IPS DF 6.9 (cell line): ENCODE data around the gene DAPK2.

Experiments used
- DNase-seq: peaks from one replicate; pipeline ENCODE4 v3.0.0-alpha.2; 2013; ENCODE audit warnings: low read depth, low spot score
- H3K27ac ChIP-seq: one replicate; pipeline ENCODE4 v1.5.1; 2013; ENCODE audit warnings: low read length, control low read depth
- H3K27me3 ChIP-seq: 2 replicates; pipeline ENCODE4 v1.6.1; 2013; ENCODE audit warnings: mild to moderate bottlenecking, low read length; ENCODE audit not compliant: control insufficient read depth, insufficient read depth
- H3K36me3 ChIP-seq: 2 replicates; pipeline ENCODE4 v1.6.1; 2013; ENCODE audit warnings: low read length; ENCODE audit not compliant: control insufficient read depth, insufficient read depth
- H3K4me1 ChIP-seq: 2 replicates; pipeline ENCODE4 v1.6.1; 2013; ENCODE audit warnings: low read length; ENCODE audit not compliant: control insufficient read depth, insufficient read depth
- H3K4me3 ChIP-seq: 2 replicates; pipeline ENCODE4 v1.5.1; 2013; ENCODE audit warnings: mild to moderate bottlenecking, low read length
- H3K9me3 ChIP-seq: 2 replicates; pipeline ENCODE4 v1.6.1; 2013; ENCODE audit warnings: low read length, inconsistent platforms; ENCODE audit not compliant: control insufficient read depth, insufficient read depth
- WGBS: extraction: QIAGEN DNeasy Blood & Tissue Kit; methylation state at CpG from one replicate; pipeline ENCODE4 v1.1.7; 2013; ENCODE audit warnings: mixed read lengths, missing lambda C conversion rate; ENCODE audit not compliant: insufficient read length, insufficient coverage; 5-methylcytosine and 5-hydroxymethylcytosine counted together

DAPK2 gene

GRCh38 chr15:63986185-63986680, 60.1 kb downstream of the DAPK2 start:
- Histone ChIP-seq H3K4me1 (no peaks in the 10 kb centered on the region; the same call in 1 of the 2 replicates), H3K4me3 (no peak overlapping the region), H3K27me3 (no peaks in the 10 kb centered on the region), H3K27ac (no peak overlapping the region), H3K9me3 (no peaks in the 10 kb centered on the region), H3K36me3 (no peaks in the 10 kb centered on the region)
- DNase-seq: no peak
- WGBS: no CpG with 5 or more reads among the region's 6 CpGs

GRCh38 chr15:63985221-63986184, 60.8 kb downstream of the DAPK2 start:
- no peaks in the 10 kb centered on the region for H3K9me3 ChIP-seq
- H3K4me3 ChIP-seq: no peak overlapping the region
- no peaks in the 10 kb centered on the region; the same call in 1 of the 2 replicates for H3K4me1 ChIP-seq
- H3K36me3 ChIP-seq: no peaks in the 10 kb centered on the region
- DNase-seq: no peak
- WGBS: no CpG with 5 or more reads among the region's 17 CpGs
- H3K27ac ChIP-seq: no peak overlapping the region
- H3K27me3 ChIP-seq: no peaks in the 10 kb centered on the region

- no peak overlapping the region for H3K27ac ChIP-seq
- no peaks in the 10 kb centered on the region for H3K27me3 ChIP-seq
- no peak overlapping the region for H3K4me3 ChIP-seq
- no CpG with 5 or more reads among the region's 3 CpGs for WGBS
- H3K36me3 ChIP-seq: no peaks in the 10 kb centered on the region
- no peaks in the 10 kb centered on the region for H3K9me3 ChIP-seq
- no peak for DNase-seq
- no peaks in the 10 kb centered on the region; the same call in 1 of the 2 replicates for H3K4me1 ChIP-seq
Observed at GRCh38 chr15:63984331-63984730, 62.0 kb downstream of the DAPK2 start.

- Histone ChIP-seq H3K27me3 (no peaks in the 10 kb centered on the region), H3K36me3 (no peaks in the 10 kb centered on the region), H3K9me3 (no peaks in the 10 kb centered on the region), H3K4me1 (no peaks in the 10 kb centered on the region; the same call in 1 of the 2 replicates), H3K4me3 (no peak overlapping the region), H3K27ac (no peak overlapping the region)
- no CpG with 5 or more reads among the region's 19 CpGs for WGBS
- DNase-seq: peak; percentile 13
Observed at GRCh38 chr15:63983061-63983711, 63.1 kb downstream of the DAPK2 start.

GRCh38 chr15:63982381-63982854, 63.9 kb downstream of the DAPK2 start:
- DNase-seq: no peak
- WGBS: no CpG with 5 or more reads among the region's 7 CpGs
- Histone ChIP-seq H3K27ac (no peak overlapping the region), H3K4me3 (no peak overlapping the region), H3K4me1 (no peaks in the 10 kb centered on the region; the same call in 1 of the 2 replicates), H3K9me3 (no peaks in the 10 kb centered on the region), H3K36me3 (no peaks in the 10 kb centered on the region), H3K27me3 (no peaks in the 10 kb centered on the region)

- no peaks in the 10 kb centered on the region; the same call in 1 of the 2 replicates for H3K4me1 ChIP-seq
- DNase-seq: no peak
- H3K4me3 ChIP-seq: no peak overlapping the region
- no peaks in the 10 kb centered on the region for H3K9me3 ChIP-seq
- no peaks in the 10 kb centered on the region for H3K36me3 ChIP-seq
- no peak overlapping the region for H3K27ac ChIP-seq
- no peaks in the 10 kb centered on the region for H3K27me3 ChIP-seq
- WGBS: no CpG with 5 or more reads among the region's 13 CpGs
Observed at GRCh38 chr15:63981596-63982320, 64.5 kb downstream of the DAPK2 start.

- Histone ChIP-seq H3K27me3 (no peaks in the 10 kb centered on the region), H3K27ac (no peak overlapping the region), H3K9me3 (no peaks in the 10 kb centered on the region), H3K4me1 (no peaks in the 10 kb centered on the region; the same call in 1 of the 2 replicates), H3K36me3 (no peaks in the 10 kb centered on the region), H3K4me3 (no peak overlapping the region)
- WGBS: no CpG with 5 or more reads among the region's 6 CpGs
- DNase-seq: no peak
Observed at GRCh38 chr15:63979262-63979793, 67.0 kb downstream of the DAPK2 start.

- Histone ChIP-seq H3K27ac (no peak overlapping the region), H3K27me3 (no peaks in the 10 kb centered on the region), H3K4me1 (no peaks in the 10 kb centered on the region; the same call in 1 of the 2 replicates), H3K36me3 (no peaks in the 10 kb centered on the region), H3K4me3 (no peak overlapping the region), H3K9me3 (no peaks in the 10 kb centered on the region)
- DNase-seq: no peak
- WGBS: no CpG with 5 or more reads among the region's 4 CpGs
Observed at GRCh38 chr15:63978511-63979261, 67.6 kb downstream of the DAPK2 start.

- WGBS: no CpG with 5 or more reads among the region's 2 CpGs
- Histone ChIP-seq H3K9me3 (no peaks in the 10 kb centered on the region), H3K36me3 (no peaks in the 10 kb centered on the region), H3K4me1 (peaks cover 2% of the 10 kb centered on the region), H3K4me3 (no peak overlapping the region), H3K27ac (no peak overlapping the region), H3K27me3 (no peaks in the 10 kb centered on the region)
- no peak for DNase-seq
Observed at GRCh38 chr15:63977119-63977518, 69.2 kb downstream of the DAPK2 start.
